CD4-positive, alpha-beta T cell treated with Interleukin-10 for 1 hour (primary cell): ENCODE results near the gene P2RY2.

Experiments used
- DNase-seq: peaks from one replicate; pipeline ENCODE4 v3.0.0-alpha.2; 2020

P2RY2 gene

DNA sequence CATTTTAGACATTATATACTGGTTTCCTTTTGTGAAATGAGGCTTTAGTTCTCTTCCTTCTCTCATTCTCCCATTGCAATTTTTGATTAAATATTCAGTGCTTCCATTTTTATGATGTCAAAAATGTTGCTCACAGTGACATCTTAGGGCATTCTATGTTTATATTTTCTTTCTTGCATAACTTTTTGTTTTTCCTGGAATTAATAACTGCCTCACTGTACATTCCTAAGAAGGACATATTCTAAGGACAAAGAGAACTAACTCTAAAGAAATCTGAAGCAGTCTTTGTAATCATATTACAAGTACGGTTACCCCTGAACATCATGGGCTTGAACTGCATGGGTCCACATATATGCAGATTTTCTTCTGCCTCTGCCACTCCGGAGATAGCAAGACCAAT, 28.2 kb downstream of the P2RY2 start:
- DNase-seq = no peak

DNA sequence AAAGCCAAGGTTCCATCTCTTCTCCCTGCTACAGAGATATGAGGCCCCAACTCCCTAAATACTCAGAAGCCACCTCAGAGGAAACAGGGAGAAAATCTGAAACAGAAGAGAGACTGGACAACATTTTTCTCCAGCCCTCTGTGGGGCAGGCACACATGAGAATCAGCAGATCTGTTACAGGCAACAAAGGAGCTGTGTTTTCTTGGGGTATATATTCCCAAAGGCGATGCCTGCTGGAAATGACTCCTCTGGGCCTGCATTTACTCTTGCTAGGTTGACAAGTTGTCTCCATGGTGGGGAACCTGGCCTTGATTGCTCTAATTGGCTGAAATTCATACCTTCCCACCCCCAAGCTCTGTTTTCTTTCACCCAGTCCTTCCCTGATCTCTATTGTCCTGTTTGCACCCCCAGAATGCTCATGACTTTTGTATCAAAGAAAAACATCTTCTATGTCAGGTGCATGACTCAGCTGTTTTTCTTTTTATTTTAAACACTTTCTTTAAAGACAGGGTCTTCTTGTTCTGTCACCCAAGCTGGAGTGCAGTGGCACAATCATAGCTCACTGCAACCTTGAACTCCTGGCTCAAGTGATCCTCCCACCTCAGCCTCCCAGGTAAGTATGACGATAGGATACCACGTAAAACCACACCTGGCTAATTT, 30.6 kb downstream of the P2RY2 start:
- no peak for DNase-seq

DNA sequence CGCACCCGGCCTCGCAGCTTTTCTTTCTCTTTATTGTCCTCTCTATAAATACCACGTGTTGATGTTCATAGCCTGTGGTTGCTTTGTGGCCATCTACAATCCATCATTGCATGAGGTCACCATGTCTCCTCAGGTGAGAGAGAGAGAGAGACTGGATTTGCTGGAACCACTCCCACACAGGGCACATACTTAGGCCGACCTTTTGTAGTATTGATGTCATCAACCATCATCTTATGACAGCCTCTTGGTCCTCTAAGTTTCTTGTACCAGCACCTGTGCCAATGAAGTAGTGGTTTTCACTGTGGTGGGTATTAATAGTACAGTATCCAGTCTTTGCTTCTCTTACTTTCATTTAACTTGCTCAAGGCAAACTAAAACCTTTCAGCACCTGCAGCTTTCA, 31.2 kb downstream of the P2RY2 start:
- no peak for DNase-seq

DNA sequence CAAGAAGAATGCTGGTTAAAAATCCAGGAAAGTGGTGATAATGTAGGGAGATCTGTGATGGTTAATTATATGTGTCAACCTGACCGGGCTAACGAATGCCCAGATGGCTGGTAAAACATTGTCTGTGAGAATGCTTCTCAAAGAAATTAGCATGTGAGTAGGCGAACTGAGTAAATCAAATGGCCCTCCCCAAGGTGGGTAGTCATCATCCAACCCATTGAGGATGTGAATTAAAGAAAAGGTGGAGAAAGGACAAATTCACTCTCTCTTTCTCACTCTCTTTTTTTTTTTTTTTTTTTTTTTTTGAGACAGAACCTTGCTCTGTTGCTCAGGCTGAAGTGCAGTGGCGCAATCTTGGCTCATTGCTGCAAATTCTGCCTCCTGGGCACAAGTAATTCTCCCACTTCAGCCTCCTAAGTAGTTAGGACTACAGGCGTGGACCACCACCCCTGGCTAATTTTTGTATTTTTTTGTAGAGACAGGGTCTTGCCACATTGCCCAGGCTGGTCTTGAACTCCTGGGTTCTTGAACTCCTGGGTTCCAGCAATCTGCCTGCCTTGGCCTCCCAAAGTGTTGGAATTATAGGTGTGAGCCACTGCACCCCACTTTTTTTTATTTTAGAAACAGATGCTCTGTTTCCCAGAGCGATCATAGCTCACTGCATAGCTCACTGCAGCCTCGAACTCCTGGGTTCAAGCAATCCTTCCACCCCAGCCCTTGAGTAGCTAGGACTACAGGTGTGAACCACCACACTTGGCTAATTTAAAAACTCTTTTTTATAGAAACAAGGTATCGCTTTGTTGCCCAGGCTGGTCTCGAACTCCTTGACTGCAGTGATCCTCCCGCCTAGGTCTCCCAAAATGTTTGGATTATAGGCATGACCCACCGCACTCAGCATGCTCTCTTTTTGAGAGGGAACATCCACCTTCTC, 32.0 kb downstream of the P2RY2 start:
- DNase-seq = no peak

DNA sequence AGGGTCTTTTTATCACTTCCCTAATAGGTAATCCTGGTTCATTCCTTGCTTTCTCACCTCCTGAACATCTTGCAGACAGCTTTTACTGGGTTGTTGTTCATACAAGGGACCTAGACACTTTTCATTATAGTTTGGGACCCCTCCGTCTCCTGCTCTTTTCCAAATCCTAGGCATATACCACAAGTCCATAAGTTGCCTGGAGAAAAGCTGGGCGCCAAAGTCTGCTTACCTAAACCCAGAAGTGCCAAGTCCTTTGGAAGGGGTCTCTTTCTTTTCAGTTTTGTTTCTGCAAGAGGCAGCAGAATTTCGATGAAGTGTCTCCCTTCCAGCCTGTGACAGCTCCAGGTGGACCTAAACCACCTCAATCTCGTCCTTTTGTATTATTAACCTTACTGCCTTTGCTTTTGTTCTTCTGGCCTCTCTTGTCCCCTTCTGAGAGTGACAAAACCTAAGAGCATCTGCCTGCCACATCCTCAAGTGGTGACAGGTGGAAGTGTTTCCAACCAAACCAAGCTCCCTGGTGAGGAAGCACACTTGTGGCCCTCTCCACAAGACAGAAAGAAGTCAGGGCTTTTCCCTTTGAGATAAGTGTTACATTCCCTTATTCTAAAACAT, 34.6 kb downstream of the P2RY2 start:
- DNase-seq = no peak

DNA sequence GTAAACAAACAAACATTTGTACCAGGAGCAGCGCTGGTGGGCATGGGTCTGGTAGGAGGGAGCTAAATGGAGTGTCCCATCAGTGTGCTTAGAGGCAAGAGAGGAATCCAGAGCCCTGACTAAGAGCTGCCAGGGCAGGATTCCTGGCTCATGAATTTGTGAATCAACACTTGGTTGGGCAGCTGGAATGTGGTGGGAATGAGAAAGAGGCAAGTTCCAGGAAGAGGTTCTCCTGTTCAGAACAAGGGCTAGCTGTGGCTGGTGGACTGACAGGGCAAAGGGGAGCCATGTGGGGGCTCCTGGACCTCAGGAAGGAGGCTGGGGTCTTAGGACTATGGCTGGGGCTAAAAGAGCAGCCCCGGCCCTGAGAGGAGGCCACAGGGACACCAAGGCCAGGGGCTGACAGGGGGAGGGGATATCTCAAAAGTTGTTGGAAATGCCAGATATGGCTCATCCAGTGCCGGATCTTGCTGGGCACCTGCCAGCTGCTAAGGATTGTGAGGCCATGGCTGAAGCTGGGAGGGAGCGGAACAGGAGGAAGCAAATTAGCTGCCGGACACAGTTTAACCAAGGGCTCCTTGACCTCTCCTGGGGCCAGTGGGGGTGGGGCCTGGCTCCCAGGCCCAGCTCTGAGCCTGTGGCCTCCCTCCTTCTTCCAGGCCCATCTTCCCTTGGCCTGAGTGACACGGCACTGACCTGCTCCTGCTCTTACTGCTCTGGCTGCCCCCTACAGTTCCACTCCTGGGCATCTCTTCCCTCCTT, 39.4 kb downstream of the P2RY2 start:
- DNase-seq = no peak

DNA sequence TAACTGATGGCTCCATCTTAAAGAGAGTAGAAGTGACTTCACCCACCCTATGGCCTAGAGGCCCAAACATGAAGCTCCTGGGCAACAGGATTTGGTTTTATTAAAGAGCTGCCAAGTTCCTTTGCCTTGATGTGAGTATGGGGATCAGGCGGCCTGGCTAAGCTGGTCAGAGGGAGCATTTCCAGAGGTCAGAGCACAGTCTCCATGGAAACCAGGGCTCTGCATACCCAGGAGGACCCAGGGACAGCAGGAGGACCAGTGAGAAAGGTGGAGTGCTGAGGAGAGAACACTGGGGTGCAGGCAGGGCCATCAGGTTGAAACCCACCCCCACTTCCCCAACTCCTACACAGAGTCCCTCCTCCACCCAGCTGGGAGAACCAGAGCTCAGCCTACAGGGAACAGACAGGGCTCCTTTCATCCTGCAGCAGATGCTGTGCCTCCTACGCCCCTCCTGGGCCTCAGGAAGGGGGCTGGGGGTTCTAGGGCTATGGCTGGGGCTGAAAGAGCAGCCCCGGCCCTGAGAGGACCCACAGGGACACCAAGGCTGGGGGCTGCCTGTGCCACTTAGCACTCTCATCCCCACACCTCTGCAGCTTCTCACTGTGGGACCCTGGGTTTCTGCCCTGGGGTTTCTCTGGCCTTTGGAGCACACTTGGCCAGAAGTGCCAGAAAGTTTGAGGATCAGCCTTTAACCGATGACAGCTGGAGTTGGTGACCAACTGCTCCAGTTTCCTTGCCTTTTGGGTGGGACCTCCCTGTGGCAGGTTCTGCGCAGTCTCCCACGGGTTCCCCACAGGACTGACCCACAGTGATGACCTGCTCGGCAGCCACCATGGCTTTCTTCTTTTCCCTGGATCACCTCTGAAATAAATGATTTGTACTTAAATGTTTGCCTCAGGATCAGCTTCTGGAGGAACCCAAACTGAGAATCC, 40.3 kb downstream of the P2RY2 start:
- DNase-seq = no peak

DNA sequence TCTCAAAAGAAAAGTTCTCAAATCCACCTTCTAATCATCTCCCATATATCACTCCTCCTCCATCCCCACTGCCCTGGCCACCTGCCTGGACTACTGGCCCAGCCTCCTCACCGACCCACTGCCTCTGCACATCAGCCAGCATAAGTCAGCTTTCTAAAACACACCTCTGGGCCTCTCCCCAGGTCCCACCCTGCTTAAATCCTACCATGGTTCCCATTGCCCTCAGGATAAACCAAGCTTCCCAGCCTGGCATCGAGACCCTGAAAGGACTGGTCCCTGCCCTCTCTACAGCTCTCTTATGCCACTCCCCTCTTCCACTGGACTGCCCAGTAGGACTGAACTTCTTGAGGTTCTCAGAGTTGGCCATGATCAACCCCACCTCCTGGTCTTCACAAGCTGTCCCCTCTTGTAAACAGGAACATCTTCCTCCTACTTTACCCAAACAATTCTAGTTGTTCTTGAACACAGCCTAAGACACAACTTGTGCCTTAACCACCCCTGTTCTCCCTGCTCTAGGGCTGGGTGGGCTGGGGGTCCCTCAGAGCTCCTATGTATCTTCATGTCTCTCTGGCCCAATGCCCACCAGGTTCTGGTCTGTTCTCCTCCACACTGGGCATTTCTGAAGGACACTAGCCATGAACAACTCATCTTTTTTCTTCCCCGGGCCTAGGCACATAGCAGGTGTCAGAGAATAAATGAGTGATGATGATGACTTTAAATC, 41.5 kb downstream of the P2RY2 start:
- no peak for DNase-seq

DNA sequence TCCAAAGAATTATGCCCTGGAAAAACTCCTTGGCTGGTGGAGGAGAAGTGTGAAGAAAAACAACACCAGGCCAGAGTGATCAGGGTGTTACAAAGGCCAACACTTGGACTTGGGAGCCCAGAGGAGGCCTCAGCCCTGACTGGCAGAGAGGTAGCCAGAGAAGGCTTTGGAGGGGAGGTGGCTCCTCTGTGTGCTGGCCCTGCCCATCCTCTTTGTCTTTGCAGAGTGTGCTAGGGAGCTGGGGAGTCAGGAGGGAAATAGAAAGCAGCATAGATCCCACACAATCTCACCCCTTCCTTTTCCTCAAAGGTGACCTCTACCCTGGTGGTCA, 42.0 kb downstream of the P2RY2 start:
- no peak for DNase-seq

DNA sequence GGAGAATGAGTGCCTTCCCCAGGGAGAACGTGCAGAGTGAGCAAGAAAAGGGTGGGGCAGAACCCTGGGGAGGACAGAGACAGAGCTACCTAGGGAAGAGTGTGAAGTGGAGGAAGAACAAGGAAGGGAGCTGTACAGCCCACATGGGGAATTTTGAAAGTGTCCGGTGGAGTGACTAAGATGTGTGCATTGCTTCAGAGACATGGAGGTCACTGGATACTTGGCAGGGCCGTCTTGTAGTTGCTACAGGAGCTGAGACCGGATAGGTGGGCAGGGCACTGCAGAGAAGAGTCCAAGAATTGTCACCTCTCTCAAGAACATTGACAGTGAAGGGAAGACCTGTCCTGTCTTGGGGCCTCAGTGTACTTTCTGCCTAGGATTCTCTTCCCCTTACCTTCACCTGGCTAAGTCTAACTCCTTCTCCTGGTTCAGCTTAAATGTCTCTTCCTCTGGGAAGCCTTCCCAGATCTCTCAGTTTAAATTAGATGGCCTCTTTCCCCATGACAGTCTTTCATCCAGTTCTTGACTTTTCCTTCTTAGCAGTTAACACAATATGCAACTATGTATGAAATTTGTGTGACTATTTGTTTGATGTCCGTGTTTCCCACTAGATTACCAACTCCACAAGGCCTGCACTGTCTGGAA, 44.9 kb downstream of the P2RY2 start:
- DNase-seq = no peak

DNA sequence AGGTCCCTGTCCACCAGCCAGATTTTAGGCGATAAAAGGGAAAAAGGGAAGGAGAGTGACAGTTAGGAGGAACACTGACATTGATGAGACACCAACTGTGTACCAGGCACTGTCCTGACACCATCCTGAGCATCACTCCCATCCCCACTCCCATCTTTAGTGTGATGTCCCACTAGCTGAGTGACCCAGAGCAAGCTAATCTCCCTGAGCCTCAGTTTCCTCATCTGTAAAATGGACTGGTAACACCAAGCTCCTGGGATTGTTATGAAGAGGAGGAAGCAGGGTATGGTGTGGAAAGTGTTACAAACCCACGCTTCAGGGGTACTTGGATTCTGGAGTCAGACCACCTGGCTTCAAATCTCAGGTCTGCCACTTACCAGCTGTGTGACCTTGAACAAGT, 45.6 kb downstream of the P2RY2 start:
- DNase-seq = no peak

DNA sequence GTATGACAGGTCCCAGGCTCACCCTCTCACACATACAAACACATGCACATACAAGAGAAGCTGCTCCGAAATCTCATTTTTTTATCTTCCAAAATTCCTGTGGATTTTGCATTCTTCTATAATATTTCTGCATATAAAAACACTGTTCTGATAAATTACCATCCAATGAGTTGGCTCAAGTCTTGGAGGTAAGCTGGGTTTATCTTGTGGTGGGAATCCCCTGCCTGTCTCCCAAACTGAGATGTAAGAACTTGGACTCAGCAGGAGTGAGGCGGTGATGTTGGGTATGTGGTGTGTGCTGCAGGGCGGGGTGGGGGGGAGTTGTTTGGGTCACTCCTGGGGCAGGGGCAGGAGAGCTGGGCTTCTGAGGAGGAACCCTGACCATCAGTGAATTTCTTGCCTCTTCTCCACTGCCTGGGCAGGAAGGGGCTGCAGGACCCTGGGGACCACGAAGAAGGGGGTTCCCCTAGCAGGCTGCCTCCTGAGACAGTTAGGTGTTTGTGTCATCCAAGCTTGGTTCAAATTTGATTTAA, 47.3 kb downstream of the P2RY2 start:
- DNase-seq = no peak

DNA sequence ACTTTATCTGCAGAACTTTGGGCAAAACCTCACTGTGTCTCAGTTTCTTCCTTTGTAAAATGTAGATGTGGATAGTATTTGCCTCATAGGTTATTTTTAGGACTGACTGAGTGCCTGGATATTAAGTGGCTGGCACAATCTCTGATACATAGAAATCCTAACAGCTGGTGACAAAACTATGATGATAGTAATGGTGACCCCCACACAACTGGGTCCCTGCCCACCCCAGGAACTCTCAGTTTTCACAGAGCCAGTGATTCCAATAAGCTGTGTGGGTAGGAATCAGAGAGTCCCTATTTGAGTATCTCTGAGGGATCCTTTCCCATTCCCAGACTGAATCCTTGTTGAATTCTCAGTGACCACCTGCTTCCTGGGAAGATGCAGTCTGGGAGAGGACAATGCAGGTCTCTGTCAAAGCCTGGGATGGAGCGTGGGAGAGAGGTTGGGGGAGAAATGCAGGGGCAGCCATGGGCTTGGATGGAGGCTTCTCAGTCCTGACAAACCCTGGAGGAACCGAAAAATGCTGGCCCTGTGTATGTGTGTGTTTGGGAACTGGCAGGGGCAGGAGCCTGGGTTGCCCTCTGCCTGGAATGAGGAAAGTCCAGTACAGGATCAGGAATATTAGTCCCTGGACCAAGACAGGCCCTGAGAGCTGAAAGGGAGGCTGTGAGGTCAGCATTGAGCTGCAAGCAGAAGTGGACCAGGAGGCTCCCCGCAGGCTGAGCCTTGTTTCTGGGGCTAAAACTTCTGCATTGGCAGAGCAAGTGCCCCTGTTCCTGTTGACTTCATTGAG, 48.0 kb downstream of the P2RY2 start:
- no peak for DNase-seq

DNA sequence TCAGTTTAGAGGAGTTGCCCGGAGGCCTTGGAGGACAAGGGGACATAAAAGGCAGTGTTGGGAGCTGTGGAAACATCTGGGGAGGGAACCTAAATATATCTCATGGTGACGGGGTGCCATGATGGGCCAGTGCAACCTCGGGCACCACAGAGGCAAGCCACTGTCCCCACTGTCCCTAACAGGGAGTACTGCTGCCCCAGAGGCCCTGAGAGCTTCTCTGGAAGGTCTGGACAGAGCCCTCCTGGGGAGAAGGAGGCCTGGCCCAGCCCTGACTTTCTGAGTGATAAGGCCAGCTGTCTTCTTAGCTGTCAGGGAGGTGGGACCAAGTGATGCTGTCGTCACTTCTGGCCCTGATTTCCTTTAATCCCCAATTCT, 48.6 kb downstream of the P2RY2 start:
- no peak for DNase-seq

DNA sequence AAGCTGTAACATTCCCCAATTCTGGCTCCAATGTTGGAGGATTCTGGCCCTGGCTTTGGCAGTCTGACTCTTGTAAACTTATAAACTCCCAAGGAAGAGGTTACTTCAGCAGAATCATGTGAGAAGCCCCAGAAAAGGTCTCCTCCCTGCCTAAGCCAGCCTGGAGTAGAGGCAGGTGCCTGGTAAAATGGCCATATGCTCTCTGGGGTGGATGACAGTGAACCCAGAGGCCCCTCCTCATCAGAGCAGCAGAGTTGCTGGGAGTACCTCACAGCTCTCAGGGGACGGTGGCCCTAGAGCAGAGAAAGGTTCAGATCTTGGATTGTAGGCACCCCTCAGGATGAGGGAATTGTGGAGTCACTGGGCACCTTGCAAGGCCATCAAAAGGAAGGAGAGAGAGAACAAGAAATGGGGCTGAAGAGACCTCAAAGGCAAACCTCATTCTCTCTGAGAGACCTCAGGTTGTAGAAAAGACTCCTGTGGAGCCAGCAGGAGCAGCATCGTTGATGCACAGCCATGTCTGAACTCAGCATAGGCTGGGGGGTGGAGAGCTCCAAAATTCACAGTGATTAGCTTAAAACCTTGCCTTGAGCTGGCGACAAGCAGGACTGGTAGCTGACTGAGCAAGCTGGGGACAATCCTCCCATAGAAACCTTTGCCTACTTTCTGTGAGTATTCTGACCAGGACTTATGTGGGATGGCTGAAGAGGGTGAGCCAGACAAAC, 49.2 kb downstream of the P2RY2 start:
- DNase-seq = no peak

DNA sequence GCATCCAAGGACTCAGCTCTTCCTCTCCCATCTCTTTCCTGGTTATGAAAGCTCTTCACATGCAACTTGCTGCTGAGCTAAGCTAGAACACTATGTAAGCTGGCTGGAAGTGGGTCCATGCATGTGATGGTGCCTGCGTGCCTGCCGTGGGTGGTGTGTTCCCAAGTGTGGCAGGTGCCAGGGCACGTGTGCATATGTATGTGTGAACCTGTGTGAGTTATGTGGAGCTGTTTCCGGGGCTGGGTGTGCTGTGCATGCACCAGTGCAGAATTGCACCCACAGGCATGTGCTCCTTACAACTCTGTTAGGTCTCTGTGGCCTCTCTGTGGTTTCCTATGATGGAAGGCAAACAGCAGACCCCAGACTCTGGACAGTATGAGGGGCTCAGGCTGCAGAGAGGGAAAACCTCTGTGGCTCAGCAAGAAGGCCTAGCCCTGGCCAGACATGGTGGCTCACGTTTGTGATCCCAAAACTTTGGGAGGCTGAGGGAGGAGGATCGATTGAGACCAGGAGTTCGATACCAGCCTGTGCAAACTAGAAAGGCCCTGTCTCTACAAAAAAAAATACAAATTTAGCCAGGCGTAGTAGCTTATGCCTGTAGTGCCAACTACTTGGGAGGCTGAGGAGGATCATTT, 49.9 kb downstream of the P2RY2 start:
- DNase-seq = no peak

DNA sequence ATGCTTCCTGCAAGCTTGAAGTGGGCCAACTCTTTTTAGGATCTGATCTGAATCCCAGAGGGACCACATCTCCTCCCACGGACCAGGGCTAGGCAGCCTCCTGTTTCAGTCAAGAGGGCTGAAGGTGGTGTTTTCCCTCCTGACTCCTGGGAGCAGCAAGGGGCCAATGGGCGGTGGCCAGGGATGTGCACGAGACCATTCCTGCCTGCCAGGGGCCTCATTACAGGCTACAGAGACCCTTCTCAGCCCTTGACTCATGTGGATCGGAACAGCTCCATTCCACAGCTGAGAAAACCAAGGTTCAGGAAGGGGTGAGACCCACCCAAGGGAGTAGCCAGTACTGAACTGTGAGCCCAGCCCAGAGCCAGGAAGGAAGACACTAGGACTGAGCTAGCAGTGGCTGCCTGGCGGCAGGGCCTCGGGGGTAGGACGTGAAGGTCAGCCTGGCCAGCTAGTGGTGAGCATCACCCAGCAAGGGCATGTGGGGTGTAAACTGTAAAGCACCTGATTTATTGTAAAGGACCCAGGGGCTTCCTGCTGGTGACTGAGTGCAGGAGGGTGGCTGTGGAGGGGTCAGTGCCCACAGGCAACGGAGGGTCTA, 50.7 kb downstream of the P2RY2 start:
- no peak for DNase-seq

DNA sequence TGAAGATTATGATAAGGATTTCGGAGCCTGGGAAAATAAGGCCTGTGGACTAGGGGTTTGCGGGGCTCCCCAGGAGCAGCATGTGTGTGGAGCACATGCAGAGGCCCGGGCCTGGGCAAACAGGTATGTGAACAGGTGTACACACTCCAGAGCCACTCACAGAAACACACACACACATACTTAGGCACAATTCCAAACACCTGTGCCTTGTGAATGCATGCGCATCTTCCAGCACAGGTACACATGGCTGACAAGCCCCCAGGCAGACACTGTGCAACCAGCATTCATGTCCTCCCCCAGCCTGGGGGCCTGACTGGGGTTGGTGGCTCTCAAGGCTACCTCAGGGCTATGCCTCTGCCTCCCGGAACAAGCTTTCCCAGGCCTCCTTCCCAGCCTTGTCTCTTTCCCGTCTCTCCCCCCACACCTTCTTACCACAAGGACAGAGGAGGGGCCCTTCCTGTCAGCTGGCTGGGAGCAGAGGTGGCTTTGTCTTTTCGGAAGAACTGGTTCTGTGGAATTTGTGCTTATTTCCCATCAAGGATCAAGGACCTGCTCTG, 51.5 kb downstream of the P2RY2 start:
- no peak for DNase-seq
